GM18873 (cell line): Measurements from ENCODE around the gene SBK1.

ENCODE experiments used
- ATAC-seq: cut with Tn5 transposase; IDR thresholded peaks from one replicate; pipeline ENCODE4 v1.9.1; 2021; ENCODE audit warnings: mild to moderate bottlenecking, moderate library complexity, moderate number of reproducible peaks; ENCODE audit not compliant: unreplicated experiment, low FRiP score

Gene SBK1

DNA sequence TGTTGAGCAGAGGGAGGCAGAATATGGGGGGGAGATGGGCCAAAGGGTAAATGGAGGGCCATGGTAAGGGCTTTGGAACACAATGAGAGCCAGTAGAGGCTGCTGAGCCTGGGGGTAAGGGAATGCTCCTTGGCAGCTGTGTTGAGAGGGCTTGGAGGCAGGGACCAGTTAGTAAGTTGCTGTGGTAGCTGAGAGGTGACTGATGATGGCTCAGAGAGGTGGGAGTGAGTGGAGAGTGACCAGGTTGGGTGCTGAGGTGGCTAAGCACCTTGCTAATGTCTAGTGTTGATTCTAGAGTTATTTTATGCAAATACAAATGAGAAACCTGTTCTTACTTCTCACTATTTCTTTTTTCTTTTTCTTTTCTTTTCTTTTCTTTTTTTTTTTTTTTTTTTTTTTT is 10.8 kb downstream of the SBK1 start:
- ATAC-seq, result no peak

GRCh38 chr16:28304214-28304613 is 11.9 kb downstream of the SBK1 start:
- ATAC-seq, result no peak

DNA sequence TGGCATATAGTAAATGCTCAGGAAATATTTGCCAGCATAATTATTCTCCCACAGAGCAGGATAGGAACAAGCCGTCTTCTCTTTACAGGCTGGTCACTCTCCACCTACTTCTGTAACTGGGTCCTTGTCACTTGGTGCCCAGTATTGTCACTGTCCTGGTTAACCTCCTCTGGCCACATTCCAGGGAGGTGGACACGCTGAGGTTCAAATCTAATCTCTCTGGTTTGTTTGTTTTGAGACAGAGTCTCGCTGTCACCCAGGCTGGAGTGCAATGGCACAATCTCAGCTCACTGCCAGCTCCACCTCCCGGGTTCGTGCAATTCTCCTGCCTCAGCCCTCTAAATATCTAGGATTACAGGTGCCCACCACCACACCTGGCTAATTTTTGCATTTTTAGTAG is 15.6 kb downstream of the SBK1 start:
- no peak for ATAC-seq

DNA sequence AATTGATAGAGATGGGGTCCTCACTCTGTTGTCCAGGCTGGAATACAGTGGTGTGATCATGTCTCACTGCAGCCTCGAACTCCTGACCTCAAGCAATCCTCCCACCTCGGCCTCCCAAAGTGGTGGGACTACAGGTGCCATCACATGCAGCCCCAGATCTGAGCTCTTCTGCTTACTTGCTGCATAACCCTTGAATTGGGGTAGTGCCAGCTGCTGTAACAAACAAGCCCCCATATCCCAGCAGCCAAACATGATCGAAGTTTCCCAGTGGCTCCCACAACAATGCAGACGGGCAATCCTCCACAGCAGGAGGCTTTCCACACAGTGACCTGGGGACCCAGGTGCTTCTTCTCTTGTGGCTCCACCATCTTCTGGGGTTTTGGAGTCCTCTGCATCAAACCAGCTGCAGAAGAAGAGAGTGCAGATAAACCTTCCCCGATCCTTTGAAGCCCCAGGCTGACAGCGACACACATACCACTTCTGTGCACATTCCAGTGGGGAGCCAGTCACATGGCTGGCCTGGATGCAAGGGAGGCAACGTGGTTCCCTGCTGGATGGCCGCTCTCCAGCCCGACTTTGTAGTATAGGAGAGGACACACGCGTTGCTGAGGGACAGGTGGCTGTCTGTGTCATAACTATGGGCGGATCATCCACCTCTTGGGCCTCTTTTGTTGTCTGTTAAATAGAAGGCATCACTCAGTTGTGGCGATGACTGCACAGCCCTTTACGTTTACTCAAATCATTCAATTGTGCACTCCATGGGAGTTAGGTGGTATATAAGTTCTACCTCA is 16.7 kb downstream of the SBK1 start:
- no peak for ATAC-seq

DNA sequence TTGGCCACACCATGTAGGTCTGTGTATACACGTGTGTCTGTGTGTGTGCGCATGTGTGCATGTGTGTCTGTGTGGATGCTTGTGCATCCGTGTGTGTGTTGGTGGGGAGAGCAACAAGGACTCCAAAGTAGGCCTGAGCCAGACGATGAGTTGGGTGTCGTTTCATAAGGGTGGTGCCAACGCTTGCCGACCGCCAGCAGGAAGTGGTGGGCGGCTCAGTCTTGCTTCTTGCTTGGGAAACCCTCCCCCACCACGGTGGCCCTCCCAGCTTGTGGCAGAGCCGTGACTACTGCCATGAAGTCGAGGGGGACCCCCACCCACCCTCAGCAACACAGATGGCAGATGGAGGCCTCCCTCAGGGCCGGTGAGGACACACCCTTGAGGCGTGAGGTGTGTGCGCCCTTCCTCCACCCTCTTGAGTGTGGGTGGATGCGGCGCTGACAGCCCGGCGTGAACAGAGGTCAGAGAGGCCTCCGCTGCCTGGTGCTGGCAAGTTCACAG is 17.5 kb downstream of the SBK1 start:
- ATAC-seq, result no peak

DNA sequence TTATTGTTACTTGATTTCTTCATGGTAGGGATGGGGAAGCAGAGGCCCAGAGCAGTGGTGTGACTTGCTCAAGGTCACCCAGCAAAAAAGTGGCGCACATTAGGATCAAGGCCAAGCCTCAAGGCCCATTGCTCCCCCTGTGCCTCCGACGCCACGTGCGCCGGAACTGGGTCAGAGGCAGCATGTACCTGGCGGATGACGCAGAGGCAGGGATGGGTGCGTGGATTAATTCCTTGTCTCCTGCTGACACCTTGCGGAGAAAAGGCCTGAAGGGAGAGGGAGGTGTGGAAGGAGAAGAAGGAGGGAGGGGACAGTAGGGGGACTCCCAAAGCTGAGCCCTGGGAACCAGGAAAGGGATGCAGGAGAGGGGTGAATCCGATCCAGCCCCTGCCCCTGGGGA is 18.5 kb downstream of the SBK1 start:
- ATAC-seq, result no peak

- ATAC-seq, result no peak
Measured at GRCh38 chr16:28311413-28311812, 19.1 kb downstream of the SBK1 start.

DNA sequence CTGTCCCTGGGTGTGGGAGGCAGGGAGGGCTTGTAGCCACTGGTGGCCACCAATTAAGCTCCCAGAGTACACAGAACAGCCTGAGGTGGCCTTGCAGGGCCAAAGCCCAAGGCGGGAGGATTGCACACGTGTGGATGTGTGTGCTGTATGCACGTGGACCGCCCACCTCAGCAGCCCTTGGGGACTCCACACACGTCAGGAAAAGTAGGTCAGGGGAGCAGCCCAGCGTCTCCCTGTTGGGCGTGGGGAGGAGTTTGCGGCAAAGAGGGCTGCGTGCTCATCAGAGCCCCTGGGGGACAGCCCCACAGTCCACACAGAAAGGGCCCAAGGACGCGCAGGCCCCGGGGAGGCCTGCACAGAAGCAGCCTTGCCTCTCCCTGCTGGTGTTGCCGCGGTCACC is 19.6 kb downstream of the SBK1 start:
- no peak for ATAC-seq

GRCh38 chr16:28312327-28312726 is 20.0 kb downstream of the SBK1 start:
- ATAC-seq, result no peak

DNA sequence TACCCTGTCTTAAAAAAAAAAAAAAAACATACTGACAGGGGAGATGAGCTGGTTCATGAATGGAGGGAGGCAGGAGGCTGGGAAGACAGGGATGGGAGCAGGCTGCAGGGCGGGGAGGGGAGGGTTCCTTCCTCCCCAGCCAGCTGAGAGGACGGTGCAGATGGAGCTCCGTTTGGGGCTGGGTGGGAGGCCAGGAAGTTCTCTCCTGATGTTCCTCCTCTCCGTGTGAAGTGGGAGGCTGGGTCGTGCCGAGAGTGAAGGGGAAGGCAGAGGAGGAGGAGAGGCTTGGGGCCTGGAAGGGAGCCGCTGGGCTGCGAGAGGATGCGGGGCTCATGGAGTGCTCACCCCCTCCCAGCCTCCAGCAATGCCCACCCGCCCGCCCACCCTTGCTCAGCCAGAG is 21.3 kb downstream of the SBK1 start:
- no peak for ATAC-seq

GRCh38 chr16:28316054-28316453 is 23.7 kb downstream of the SBK1 start:
- ATAC-seq, result no peak

DNA sequence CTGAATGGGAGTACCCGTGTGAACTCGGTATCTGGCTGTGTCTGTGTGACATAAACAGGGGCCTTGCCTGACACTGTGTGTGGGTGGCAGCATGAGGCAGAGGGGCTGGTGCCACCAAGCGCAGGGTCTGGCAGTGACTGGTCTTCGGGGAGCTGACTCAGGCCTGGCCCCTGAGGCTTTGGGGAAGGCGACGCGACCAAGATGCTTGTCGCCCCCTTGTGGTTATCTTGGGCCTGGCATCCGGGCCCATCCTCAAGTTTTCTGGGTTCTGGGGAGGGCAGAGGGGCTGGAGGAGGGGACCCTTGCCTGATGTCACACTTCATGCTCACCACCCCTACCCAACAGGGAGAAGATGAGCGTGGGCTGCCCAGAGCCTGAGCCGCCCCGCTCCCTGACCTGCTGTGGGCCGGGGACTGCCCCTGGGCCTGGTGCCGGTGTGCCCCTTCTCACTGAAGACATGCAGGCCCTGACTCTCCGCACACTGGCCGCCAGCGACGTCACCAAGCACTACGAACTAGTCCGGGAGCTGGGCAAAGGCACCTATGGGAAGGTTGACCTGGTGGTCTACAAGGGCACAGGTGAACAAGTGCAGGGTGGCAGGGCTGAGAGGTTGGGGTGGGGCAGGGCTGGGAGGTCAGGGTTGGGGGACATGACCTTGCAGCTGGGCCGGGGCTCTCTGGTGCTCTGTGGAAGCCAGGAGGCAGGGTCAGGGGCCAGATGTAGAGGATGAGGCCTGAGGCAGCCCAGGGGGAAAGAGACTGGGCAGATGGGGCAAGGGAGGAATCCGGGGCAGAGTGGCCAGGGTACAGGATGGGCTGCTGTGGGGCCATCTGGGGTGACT is 24.9 kb downstream of the SBK1 start:
- no peak for ATAC-seq

DNA sequence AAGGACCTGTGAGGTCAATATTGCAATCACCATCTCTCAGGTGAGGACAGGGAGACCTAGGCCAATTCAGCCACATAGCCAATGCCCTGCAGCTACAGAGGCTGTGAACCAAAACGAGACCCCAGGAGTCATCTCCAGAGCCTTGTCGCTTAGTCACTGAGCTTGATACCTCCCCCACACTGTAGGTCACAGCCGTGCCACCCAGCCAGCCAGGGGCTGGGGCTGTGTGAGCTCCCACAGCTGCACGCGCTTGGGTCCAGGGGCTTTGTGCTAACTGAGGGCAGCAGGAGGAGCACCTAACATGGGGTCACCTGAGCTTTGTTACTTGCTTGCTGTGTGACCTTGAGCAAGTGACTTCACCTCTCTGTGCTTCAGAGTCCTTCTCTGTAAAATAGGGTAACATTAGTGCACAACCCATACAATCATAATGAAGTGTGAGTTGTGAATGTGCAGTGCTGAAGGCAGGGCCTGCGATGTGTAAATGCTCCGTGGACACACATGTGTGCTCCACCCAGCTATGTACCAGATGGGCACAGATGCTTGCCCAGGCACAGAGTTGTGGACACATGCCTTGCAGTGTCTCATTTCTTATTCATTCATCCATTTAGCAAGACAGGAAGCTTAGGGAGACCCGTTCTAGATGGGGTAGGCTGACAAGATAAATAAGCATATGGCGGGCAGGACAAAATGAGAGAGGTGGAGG is 25.9 kb downstream of the SBK1 start:
- ATAC-seq, result no peak

- ATAC-seq, result no peak
Measured at GRCh38 chr16:28319476-28320022, 27.2 kb downstream of the SBK1 start.

DNA sequence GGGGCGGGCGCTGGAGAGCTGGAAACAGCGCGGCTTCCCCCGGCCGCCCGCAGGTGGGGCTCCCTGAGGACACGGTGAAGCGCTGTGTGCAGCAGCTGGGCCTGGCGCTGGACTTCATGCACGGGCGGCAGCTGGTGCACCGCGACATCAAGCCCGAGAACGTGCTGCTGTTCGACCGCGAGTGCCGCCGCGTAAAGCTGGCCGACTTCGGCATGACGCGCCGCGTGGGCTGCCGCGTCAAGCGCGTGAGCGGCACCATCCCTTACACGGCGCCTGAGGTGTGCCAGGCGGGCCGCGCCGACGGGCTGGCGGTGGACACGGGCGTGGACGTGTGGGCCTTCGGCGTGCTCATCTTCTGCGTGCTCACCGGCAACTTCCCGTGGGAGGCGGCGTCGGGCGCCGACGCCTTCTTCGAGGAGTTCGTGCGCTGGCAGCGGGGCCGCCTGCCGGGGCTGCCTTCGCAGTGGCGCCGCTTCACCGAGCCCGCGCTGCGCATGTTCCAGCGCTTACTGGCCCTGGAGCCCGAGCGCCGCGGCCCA is 27.8 kb downstream of the SBK1 start:
- no peak for ATAC-seq

DNA sequence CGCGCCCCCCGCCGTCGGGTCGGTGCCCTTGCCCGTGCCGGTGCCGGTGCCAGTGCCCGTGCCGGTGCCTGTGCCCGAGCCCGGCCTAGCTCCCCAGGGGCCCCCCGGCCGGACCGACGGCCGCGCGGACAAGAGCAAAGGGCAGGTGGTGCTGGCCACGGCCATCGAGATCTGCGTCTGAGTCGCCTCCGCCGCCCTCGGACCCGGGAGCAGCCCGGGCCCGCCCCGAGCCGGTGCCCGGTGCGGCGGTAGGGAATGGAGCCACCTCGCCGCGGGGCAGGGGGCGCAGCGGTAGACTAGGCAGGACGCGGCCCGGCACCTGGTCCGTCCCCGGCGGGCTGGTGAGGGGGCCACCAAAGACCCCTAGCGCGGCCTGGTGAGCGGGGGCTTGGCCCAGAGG is 28.4 kb downstream of the SBK1 start:
- no peak for ATAC-seq

DNA sequence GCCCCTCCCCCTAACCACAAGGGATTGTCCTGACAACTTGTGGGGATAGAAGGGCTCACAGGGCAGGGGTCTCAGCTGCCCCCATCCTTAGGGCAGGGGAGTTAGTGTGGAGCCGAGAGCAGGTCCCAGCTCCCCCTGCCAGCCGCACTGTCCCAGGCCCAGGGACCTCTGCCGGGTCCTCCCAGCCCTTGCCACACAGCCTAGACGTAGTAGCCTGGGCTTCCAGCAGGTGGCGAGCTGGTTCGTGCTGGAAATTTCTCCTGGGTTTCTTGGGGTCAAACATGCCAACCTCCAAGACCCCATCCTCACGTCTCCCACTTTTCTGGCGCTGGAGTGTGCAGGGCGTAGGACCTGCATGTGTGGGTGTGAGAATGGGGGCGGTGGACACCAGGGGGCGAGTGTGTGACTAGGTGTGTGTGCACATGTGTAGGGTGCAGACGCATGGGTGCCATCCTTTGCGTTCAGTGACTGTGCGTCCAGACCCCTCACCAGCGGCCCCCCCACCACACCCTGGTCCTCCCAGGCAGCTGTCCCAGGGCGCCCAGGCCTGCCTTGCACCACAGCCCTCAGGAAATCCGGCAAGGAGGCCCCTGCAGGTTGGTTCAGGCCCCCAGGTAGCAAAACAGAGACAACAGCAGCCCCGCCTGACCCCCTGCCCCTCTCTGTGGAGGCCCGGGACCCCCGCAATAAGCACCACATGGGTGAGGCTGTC is 29.5 kb downstream of the SBK1 start:
- no peak for ATAC-seq

- ATAC-seq, result no peak
Measured at GRCh38 chr16:28324235-28324886, 32.0 kb downstream of the SBK1 start.

DNA sequence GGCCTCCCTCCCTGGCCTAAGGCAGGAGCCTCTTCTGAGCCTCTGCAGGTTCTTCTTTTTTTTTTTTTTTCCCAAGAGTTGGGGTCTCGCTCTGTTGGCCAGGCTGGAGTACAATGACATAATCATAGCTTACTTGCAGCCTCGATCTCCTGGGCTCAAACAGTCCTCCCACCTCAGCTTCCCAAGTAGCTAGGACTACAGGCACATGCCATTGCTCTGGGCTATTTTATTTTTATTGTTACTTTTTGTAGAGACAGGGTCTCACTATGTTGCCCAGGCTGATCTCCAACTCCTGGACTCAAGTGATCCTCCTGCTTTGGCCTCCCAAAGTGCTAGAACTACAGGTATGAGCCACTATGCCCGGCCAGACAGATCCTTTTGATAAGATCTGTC is 32.6 kb downstream of the SBK1 start:
- ATAC-seq, result no peak
